Measurements from ENCODE around the gene GPR68.
"Not testable (repeated sequence)": the region's sequence is repeated elsewhere in the genome, so short reads cannot be mapped to it uniquely, and the experiment has no call there.

Gene GPR68

DNA sequence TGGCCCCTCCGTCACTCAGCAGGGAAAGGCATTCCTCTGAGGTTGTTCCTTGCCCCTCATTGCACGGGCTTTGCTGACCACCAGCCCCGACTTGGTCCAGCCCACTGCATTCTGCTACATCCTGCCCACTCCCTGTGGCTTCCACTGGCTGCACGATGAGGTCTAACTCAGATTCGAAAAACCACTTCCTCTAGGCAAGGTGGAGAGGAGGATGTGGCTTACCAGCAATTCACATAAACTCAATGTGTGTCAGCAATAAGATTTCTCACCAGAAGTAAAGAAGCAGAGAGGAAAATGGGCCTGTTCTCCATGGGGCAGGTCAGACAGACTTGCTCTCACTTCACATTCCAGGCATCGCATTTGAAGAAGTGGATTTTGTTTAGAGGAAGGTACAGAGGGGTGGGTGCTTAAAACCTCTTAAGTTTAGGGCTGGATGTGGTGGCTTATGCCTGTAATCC is 14.7 kb downstream of the GPR68 start:
- no peak overlapping the region for H3K27ac ChIP-seq (ENCODE audit: low read depth, low read length)

DNA sequence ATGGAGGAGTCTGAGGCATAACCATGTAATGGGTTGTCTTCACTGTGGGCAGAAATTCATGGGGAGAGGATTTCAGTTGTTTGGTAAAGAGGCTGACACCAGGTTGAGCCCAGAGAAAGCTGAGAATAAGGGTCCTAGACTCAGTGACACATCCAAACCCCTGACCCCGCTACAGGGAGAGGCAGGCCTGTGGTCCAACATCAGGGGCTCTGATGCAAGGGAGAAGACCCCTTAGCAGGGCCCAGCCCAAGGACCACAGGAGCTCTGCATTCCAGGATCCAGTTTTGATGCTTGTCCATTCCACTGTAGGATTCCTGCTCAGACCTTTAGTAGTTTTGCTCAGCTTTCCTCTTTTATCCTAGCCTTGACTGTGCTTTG is 15.5 kb downstream of the GPR68 start:
- Histone ChIP-seq H3K9ac (ENCODE audit: low read length) (no peak overlapping the region), H3K27me3 (ENCODE audit: control insufficient read depth, insufficient read depth, low read length) (no peaks in the 10 kb centered on the region), H3K27ac (ENCODE audit: low read depth, low read length) (no peak overlapping the region), H3K4me3 (ENCODE audit: low read length) (peak overlapping the region; percentile 26), H3K36me3 (ENCODE audit: control insufficient read depth, insufficient read depth, low read length) (peaks cover 5% of the 10 kb centered on the region), H3K4me1 (ENCODE audit: control insufficient read depth, insufficient read depth, low read length) (no peaks in the 10 kb centered on the region)

More for the DNA sequence above, 14.7 kb downstream of the GPR68 start:
- H3K4me1 ChIP-seq (ENCODE audit: control insufficient read depth, insufficient read depth, low read length) = no peaks in the 10 kb centered on the region
- no peak overlapping the region for H3K9ac ChIP-seq (ENCODE audit: low read length)
- no peaks in the 10 kb centered on the region for H3K27me3 ChIP-seq (ENCODE audit: control insufficient read depth, insufficient read depth, low read length)
- no peak overlapping the region for H3K4me3 ChIP-seq (ENCODE audit: low read length)
- H3K36me3 ChIP-seq (ENCODE audit: control insufficient read depth, insufficient read depth, low read length) = peaks cover 5% of the 10 kb centered on the region

DNA sequence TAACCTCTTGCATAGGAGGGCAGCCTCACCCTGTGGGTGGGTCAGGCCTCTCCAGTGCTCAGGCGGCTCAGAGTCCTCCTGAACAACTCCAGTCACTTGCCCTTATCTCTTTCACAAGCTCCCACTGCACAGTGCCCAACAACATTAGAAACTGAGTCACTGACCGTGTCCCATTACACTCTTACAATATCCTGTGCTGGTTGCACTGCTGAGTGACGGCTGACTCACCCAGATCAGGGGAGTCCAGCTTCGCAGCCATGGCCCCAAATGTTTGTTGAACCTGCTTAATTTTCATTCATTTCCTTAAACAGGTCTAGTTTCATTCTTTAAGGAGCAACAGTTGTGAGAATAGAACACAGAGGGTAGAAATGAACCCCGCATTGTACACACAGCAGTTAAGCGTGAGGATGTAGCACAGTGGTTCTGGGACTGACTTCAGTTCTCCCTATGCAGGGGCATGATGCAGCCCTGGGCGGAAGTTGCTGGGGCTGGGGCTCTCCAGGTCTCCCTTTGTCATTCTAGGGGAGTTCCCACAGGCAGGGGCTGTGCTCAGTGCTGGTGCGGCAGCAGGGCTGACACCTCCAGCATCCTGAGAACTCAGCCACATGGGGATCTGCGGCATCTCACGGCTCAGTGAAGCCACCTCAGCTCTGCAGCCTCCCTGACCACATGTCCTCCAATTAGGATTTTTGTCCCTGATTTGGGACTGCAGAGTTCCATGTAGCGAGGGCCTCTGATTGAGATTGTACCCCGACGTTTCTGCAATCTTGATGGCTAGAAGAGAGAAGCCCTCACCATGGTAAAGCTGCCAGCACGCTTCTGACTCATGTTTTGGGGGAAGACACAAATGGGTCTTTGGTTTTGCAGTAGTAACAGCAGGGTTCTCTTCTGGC is 16.1 kb downstream of the GPR68 start:
- Histone ChIP-seq H3K9ac (ENCODE audit: low read length) (no peak overlapping the region), H3K36me3 (ENCODE audit: control insufficient read depth, insufficient read depth, low read length) (peaks cover 5% of the 10 kb centered on the region), H3K4me1 (ENCODE audit: control insufficient read depth, insufficient read depth, low read length) (no peaks in the 10 kb centered on the region), H3K27me3 (ENCODE audit: control insufficient read depth, insufficient read depth, low read length) (no peaks in the 10 kb centered on the region), H3K4me3 (ENCODE audit: low read length) (no peak overlapping the region), H3K27ac (ENCODE audit: low read depth, low read length) (no peak overlapping the region)

DNA sequence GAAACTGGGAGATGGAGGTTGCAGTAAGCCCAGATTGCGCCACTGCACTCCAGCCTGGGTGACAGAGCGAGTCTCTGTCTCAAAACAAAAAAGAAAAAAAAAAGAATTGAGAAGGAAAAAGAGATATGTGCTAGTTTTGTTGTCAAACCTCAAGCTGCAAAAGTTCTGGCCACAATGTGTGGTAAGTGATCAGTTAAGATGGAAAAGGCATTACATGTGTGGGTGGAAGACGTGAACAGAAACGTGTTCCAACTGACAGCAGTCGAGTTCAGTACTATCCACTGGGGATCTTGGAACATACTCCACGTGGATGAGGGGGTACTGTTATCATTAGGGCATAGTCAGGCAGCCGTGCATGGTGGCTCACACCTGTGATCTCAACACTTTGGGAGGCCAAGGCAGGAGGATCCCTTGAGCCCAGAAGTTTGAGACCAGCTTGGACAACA is 17.3 kb downstream of the GPR68 start:
- Histone ChIP-seq H3K27me3 (ENCODE audit: control insufficient read depth, insufficient read depth, low read length) (no peaks in the 10 kb centered on the region), H3K9ac (ENCODE audit: low read length) (no peak overlapping the region), H3K27ac (ENCODE audit: low read depth, low read length) (no peak overlapping the region), H3K4me1 (ENCODE audit: control insufficient read depth, insufficient read depth, low read length) (no peaks in the 10 kb centered on the region), H3K4me3 (ENCODE audit: low read length) (no peak overlapping the region), H3K36me3 (ENCODE audit: control insufficient read depth, insufficient read depth, low read length) (peaks cover 5% of the 10 kb centered on the region)

DNA sequence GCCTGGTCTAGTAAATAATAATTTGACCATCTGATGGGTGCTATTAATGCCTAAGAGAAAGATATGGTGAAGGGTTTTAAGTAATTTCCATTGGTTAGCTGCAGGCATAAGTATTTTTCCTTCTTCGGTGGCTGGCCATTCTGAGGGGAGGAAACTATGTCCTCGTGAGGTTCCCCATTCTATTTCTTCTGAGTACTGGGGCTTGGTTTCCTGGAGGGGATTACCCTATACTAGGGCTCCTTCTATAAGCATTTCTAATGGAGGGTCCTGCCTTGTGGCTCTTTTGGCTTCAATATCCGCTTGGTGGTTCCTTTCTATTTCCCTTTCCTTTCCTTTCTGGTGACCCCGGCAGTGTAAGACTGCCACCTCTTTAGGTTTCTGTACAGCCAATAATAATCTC is 18.1 kb downstream of the GPR68 start:
- not testable (repeated sequence) for H3K27me3 ChIP-seq (ENCODE audit: control insufficient read depth, insufficient read depth, low read length); H3K27ac ChIP-seq (ENCODE audit: low read depth, low read length); H3K4me3 ChIP-seq (ENCODE audit: low read length); H3K9ac ChIP-seq (ENCODE audit: low read length); H3K36me3 ChIP-seq (ENCODE audit: control insufficient read depth, insufficient read depth, low read length); H3K4me1 ChIP-seq (ENCODE audit: control insufficient read depth, insufficient read depth, low read length)

DNA sequence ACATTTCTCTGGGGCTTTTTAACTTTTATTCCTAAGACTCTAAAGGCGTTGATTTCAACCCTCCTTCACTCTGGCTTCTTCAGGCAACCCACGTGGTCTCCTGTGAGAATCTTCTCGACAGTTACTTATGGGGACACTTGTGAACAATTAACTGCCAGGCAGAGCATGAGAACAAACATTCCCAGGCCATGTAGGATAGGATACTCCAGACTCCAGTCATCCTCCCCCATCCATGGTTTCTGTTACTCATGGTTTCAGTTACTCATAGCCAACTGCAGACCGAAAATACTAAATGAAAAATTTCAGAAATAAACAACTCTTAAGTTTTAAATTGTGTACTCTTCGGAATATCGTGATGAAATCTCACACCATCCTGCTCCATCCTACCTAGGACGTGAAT is 19.5 kb downstream of the GPR68 start:
- H3K4me1 ChIP-seq (ENCODE audit: control insufficient read depth, insufficient read depth, low read length) = no peaks in the 10 kb centered on the region
- H3K9ac ChIP-seq (ENCODE audit: low read length) = no peak overlapping the region
- H3K27ac ChIP-seq (ENCODE audit: low read depth, low read length) = no peak overlapping the region
- no peak overlapping the region for H3K4me3 ChIP-seq (ENCODE audit: low read length)
- H3K36me3 ChIP-seq (ENCODE audit: control insufficient read depth, insufficient read depth, low read length) = peaks cover 10% of the 10 kb centered on the region
- no peaks in the 10 kb centered on the region for H3K27me3 ChIP-seq (ENCODE audit: control insufficient read depth, insufficient read depth, low read length)

DNA sequence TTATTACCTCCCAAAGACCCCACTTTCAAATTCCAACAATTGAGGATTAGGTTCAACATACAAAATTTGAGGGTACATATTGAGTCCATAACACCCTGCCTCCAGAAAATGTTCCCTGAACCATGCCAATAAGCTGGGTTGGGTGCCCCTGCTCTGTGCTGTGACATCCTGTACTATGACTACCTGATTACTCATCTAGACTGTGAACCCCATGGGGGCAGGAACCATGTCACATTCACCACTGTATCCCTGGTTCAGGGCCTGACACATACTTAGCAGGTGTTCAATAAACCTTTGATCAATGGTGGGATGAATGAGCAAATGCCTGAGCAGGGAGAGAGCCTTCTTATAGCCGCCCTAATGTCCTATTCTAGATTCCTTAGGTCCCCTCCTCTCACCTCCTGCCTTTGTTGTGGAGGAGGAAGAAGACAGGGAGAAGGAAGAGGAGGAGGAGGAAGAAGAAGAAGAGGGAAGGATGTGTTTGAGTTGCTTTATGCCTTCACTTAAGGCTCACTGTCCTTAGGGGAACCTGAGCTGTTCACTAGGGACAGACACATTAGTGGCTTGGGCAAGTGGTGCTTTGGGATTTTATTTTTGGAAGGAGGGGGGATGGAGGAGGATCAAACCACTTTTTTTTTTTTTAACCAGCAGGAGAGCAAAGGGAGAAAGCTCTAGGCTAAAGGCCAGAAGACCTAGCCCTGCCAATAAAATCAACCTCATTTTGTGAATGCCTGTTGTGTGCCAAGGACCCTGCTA is 21.3 kb downstream of the GPR68 start:
- Histone ChIP-seq H3K27ac (ENCODE audit: low read depth, low read length) (no peak overlapping the region), H3K36me3 (ENCODE audit: control insufficient read depth, insufficient read depth, low read length) (peaks cover 8% of the 10 kb centered on the region), H3K4me1 (ENCODE audit: control insufficient read depth, insufficient read depth, low read length) (no peaks in the 10 kb centered on the region), H3K9ac (ENCODE audit: low read length) (no peak overlapping the region), H3K4me3 (ENCODE audit: low read length) (no peak overlapping the region), H3K27me3 (ENCODE audit: control insufficient read depth, insufficient read depth, low read length) (no peaks in the 10 kb centered on the region)

DNA sequence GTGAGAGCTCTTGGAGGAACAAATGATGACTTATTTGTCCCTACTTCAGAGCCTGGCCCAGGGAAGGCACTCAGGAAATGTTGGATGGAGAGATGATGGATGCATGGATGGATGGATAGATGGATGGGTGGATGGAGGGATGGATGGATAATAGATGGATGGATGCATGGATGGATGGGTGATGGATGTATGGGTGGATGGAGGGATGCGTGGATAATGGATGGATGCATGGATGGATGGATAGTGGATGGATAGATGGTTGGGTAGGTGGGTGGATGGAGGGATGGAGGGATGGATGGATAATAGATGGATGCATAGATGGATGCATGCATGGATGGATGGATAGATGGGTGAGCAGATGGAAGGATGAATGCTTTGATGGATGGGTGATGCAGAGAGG is 23.2 kb downstream of the GPR68 start:
- Histone ChIP-seq H3K27me3 (ENCODE audit: control insufficient read depth, insufficient read depth, low read length) (no peaks in the 10 kb centered on the region), H3K4me1 (ENCODE audit: control insufficient read depth, insufficient read depth, low read length) (no peaks in the 10 kb centered on the region), H3K27ac (ENCODE audit: low read depth, low read length) (no peak overlapping the region), H3K36me3 (ENCODE audit: control insufficient read depth, insufficient read depth, low read length) (peaks cover 12% of the 10 kb centered on the region), H3K4me3 (ENCODE audit: low read length) (no peak overlapping the region), H3K9ac (ENCODE audit: low read length) (no peak overlapping the region)

DNA sequence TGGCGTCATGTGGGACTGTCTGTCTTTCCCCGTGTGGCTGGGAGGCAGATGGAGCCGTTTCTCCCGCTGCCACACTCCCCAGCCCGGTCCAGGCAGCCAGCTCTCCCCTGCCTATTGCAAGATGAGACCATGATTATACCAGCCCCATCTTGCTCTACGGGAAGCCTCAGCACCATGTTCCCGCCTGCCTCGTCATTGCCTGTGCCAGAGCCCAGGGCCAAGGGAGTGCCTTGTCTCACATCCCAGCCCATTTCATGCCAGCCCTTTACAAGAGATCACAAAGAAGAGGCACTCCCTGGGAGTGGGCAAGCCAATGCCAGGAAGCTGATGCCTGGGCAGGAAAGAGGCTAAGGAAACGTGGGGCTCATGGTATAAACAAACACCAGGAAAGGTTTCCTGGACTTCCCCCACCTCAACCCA is 23.9 kb downstream of the GPR68 start:
- H3K4me1 ChIP-seq (ENCODE audit: control insufficient read depth, insufficient read depth, low read length) = no peaks in the 10 kb centered on the region
- peaks cover 15% of the 10 kb centered on the region for H3K36me3 ChIP-seq (ENCODE audit: control insufficient read depth, insufficient read depth, low read length)
- no peaks in the 10 kb centered on the region for H3K27me3 ChIP-seq (ENCODE audit: control insufficient read depth, insufficient read depth, low read length)
- H3K27ac ChIP-seq (ENCODE audit: low read depth, low read length) = no peak overlapping the region
- H3K4me3 ChIP-seq (ENCODE audit: low read length) = no peak overlapping the region
- H3K9ac ChIP-seq (ENCODE audit: low read length) = no peak overlapping the region

DNA sequence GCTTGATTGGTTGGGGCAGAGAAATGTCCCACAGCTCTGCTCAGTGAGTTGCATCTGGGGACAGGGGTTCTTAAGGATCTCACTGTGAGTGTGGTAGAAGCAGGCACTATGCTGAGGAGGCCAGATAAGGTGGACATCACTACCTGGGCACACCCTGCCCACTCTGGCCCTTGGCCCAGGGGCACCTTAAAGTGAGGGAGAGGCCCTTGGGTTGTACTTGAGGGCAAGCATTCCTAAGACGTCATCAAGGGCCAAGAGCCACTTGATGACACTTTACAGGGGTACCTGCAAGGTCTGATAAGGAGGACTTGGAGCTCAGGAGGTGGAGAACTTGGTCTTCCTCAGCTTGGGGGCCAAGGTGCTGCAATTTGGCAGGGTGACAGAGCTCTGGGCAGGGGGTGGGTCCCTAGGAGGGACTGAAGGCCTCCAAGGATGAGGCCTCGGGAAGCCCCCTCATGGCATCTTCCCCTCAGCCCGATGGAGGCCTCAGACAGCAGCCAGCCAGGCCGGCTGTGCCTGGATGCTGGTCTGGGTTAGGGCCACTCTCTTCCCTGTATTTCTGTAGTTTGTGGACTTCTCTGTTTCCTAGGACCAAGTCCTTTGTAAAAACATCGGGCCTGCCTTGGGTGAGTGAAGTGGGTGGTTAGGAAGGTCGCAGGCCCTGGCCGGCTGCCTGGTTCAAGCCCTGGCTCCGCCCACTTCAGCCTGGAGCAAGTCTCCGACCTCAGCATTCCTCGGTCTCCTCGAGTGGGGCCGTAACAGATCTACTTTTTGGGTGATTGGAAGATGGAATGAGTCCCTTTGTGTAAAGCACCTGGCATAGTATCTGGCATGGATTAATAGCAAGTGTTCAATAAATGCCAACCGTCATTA is 24.8 kb downstream of the GPR68 start:
- peaks cover 21% of the 10 kb centered on the region for H3K36me3 ChIP-seq (ENCODE audit: control insufficient read depth, insufficient read depth, low read length)
- H3K4me1 ChIP-seq (ENCODE audit: control insufficient read depth, insufficient read depth, low read length) = no peaks in the 10 kb centered on the region
- no peak overlapping the region for H3K27ac ChIP-seq (ENCODE audit: low read depth, low read length)
- H3K9ac ChIP-seq (ENCODE audit: low read length) = no peak overlapping the region
- no peaks in the 10 kb centered on the region for H3K27me3 ChIP-seq (ENCODE audit: control insufficient read depth, insufficient read depth, low read length)
- H3K4me3 ChIP-seq (ENCODE audit: low read length) = no peak overlapping the region

DNA sequence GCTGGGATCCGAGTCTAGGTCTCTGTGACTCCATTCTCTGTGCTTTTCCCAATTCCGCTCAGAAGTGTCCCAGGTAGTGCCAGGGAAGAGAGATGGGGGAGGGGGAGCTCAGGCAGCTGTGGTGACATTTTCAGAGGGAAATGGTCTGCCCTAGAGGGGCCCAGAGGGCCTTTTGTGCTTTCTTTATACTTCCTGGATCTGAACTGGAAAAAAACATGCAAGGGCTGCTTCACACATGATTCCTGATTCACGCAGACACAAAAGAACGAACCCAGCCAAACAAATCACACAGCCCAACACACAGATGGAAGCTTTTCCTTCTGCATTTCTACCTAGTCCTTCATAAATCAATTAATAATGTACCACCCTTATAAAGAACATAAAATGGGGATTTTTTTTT is 26.5 kb downstream of the GPR68 start:
- Histone ChIP-seq H3K4me1 (ENCODE audit: control insufficient read depth, insufficient read depth, low read length) (no peaks in the 10 kb centered on the region), H3K9ac (ENCODE audit: low read length) (no peak overlapping the region), H3K27ac (ENCODE audit: low read depth, low read length) (no peak overlapping the region), H3K27me3 (ENCODE audit: control insufficient read depth, insufficient read depth, low read length) (no peaks in the 10 kb centered on the region), H3K36me3 (ENCODE audit: control insufficient read depth, insufficient read depth, low read length) (peaks cover 21% of the 10 kb centered on the region), H3K4me3 (ENCODE audit: low read length) (no peak overlapping the region)

DNA sequence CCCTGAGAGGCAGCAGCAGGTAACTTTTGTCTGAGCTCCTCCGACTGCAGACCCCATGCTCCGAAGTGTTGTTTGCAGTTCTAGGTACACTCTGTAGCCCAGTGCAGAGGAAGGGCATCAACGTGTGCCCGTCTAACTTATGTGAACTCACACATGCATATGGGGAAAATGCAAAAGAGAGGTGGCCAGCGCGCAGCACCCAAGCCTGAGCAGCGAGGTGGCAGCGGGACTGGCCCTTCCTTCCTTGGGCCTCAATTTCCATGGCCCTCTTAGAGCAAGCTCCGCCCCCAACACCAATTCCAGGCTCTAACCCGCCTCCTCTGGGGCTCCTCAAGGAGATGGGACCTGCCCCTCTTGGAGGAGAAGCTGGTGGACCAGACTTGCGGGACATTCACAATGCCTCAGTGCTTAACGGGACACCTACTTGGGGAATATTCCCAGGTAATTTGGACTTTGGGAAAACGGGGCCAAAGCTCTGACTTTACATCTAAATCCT is 27.7 kb downstream of the GPR68 start:
- Histone ChIP-seq H3K4me3 (ENCODE audit: low read length) (no peak overlapping the region), H3K9ac (ENCODE audit: low read length) (no peak overlapping the region), H3K36me3 (ENCODE audit: control insufficient read depth, insufficient read depth, low read length) (peaks cover 23% of the 10 kb centered on the region), H3K27ac (ENCODE audit: low read depth, low read length) (no peak overlapping the region), H3K27me3 (ENCODE audit: control insufficient read depth, insufficient read depth, low read length) (no peaks in the 10 kb centered on the region), H3K4me1 (ENCODE audit: control insufficient read depth, insufficient read depth, low read length) (no peaks in the 10 kb centered on the region)

Data from rectal smooth muscle tissue (tissue), 1 donor.